HepG2 (cell line): ENCODE data around the gene EIF4G1. TPM values are rescaled to one million over a fixed set of nuclear protein-coding genes. Genes with fewer than 3 reads are reported as not detected.

Experiments used
- BRD4 ChIP-seq: sonication (generic); formaldehyde crosslinking; IDR thresholded peaks from 2 replicates; pipeline ENCODE4 v1.4.0; 2020; ENCODE audit warnings: missing genetic modification reagents
- FLYWCH1 ChIP-seq: sonication (generic); formaldehyde crosslinking; IDR thresholded peaks from 2 replicates; pipeline ENCODE4 v1.8.1; 2023; ENCODE audit warnings: mild to moderate bottlenecking, missing genetic modification reagents
- HOXA5 ChIP-seq: sonication (generic); formaldehyde crosslinking; IDR thresholded peaks from 2 replicates; pipeline ENCODE4 v1.4.0; 2020; ENCODE audit warnings: missing genetic modification reagents
- JDP2 ChIP-seq: sonication (generic); formaldehyde crosslinking; IDR thresholded peaks from 2 replicates; pipeline ENCODE4 v1.8.1; 2022; ENCODE audit warnings: missing genetic modification reagents, borderline replicate concordance
- LCORL ChIP-seq, 2 experiments: fragments of 450-650 bp in 1 of 2; sonication (generic) in 1 of 2; formaldehyde crosslinking in 1 of 2; IDR thresholded peaks; 2 replicates each; pipeline versions ENCODE4 v1.5.0 to v1.6.1; 2017 to 2020; ENCODE audit warnings: antibody characterized with exemption in 1 of 2, missing genetic modification reagents in 1 of 2
- NFKBIZ ChIP-seq: IDR thresholded peaks from 2 replicates; pipeline ENCODE4 v1.6.1; 2018; ENCODE audit warnings: missing genetic modification reagents, missing compliant biosample characterization
- NR2F6 ChIP-seq, 2 experiments: IDR thresholded peaks; 2 replicates each; pipeline ENCODE4 v1.6.1; 2016; ENCODE audit warnings: antibody characterized with exemption in 1 of 2, mild to moderate bottlenecking in 1 of 2
- PAX8 ChIP-seq: sonication (generic); formaldehyde crosslinking; IDR thresholded peaks from 2 replicates; pipeline ENCODE4 v1.8.0; 2022; ENCODE audit warnings: mild to moderate bottlenecking, missing genetic modification reagents, borderline replicate concordance
- SOX6 ChIP-seq, 2 experiments: fragments of 450-650 bp in 1 of 2; sonication (generic) in 1 of 2; formaldehyde crosslinking in 1 of 2; IDR thresholded peaks; 2 replicates each; pipeline versions ENCODE4 v1.4.0 to v1.6.1; 2017 to 2020; ENCODE audit warnings: antibody characterized with exemption in 1 of 2, mild to moderate bottlenecking in 1 of 2, missing genetic modification reagents in 1 of 2
- ZBTB20 ChIP-seq: sonication (generic); formaldehyde crosslinking; IDR thresholded peaks from 2 replicates; pipeline ENCODE4 v1.8.1; 2023; ENCODE audit warnings: missing genetic modification reagents, low read depth, mild to moderate bottlenecking, borderline replicate concordance
- polyA plus RNA-seq, 8 experiments: library from polyadenylated mRNA; depleted of rRNA in 3 of 8; stranded (reverse) in 7 of 8; unstranded in 1 of 8; fragments of >200 nt; fragmentation: Illumina TruSeq in 4 of 8; extraction: Trizol in 4 of 8; gene quantifications; 2 replicates each; pipeline versions ENCODE4 v1.2.1 to v1.2.3, GENCODE V29; 2011 to 2016; ENCODE audit warnings: low read depth in 4 of 8, missing spikeins in 1 of 8, mixed read lengths in 1 of 8; ENCODE audit not compliant: insufficient read depth in 1 of 8
- total RNA-seq, 5 experiments: library from RNA; depleted of rRNA; stranded (reverse); fragments of >200 nt; fragmentation: Illumina TruSeq; extraction: Trizol; gene quantifications; 2 replicates each; pipeline ENCODE4 v1.2.3, GENCODE V29; 2016; ENCODE audit warnings: low read depth in 1 of 5
- TF ChIP-seq, protein P1 (sequence below): sonication (generic); formaldehyde crosslinking; IDR thresholded peaks from 2 replicates; pipeline ENCODE4 v1.4.0; 2020; ENCODE audit warnings: missing genetic modification reagents
- TF ChIP-seq, protein P2 (sequence below): sonication (generic); formaldehyde crosslinking; IDR thresholded peaks from 2 replicates; pipeline ENCODE4 v1.8.0; 2022; ENCODE audit warnings: low read depth, missing genetic modification reagents
- TF ChIP-seq, protein P3 (sequence below): sonication (generic); formaldehyde crosslinking; IDR thresholded peaks from 2 replicates; pipeline ENCODE4 v1.5.0; 2020; ENCODE audit warnings: mild to moderate bottlenecking, low read depth, missing genetic modification reagents, borderline replicate concordance
- TF ChIP-seq, protein P4 (sequence below): sonication (generic); formaldehyde crosslinking; IDR thresholded peaks from 2 replicates; pipeline ENCODE4 v1.5.0; 2020; ENCODE audit warnings: missing genetic modification reagents
- TF ChIP-seq, protein P5 (sequence below): sonication (generic); formaldehyde crosslinking; IDR thresholded peaks from 2 replicates; pipeline ENCODE4 v1.8.1; 2023; ENCODE audit warnings: mild to moderate bottlenecking, missing genetic modification reagents, borderline replicate concordance
- TF ChIP-seq, protein P6 (sequence below): sonication (generic); formaldehyde crosslinking; IDR thresholded peaks from 2 replicates; pipeline ENCODE4 v1.8.0; 2022; ENCODE audit warnings: mild to moderate bottlenecking, missing genetic modification reagents, borderline replicate concordance

Gene EIF4G1
- total and polyA plus RNA-seq, 2 of the 13 experiments (the other 11 are each of a cell fraction or from before 2014, with no cell fraction given), result 208 to 213 TPM

DNA sequence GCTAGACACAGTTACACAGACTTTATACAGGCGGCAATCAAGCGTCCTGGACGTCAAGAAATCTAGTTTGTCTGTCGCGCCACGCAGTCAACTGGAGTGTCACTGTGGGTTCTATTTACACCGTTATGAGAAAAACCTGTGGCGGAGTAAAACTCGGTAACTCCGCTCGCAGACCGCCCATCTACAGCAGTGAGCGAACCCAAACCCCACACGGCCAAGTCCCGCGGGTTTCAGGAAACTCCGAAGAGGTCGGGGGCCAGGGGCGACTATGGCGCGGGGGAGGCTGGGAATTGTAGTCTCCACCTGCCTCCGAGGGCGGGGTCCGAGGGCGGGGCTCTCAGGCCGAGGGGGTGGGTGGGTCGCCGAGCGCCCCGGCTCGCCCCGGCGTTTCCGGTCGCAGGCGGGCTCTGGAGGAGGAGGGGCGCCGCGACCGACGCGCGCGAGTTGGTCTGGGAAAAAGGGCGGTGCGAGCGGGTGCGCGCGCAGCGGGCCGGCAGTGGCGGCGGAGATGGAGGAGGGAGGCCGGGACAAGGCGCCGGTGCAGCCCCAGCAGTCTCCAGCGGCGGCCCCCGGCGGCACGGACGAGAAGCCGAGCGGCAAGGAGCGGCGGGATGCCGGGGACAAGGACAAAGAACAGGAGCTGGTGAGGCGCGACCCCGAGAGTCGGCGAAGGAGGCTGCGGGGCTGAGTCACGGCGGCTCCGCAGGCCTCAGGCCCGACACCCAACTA is 15.5 kb upstream of the EIF4G1 start, which contains the start of gene PSMD2 (continued):
- TF ChIP-seq, protein P1, sequence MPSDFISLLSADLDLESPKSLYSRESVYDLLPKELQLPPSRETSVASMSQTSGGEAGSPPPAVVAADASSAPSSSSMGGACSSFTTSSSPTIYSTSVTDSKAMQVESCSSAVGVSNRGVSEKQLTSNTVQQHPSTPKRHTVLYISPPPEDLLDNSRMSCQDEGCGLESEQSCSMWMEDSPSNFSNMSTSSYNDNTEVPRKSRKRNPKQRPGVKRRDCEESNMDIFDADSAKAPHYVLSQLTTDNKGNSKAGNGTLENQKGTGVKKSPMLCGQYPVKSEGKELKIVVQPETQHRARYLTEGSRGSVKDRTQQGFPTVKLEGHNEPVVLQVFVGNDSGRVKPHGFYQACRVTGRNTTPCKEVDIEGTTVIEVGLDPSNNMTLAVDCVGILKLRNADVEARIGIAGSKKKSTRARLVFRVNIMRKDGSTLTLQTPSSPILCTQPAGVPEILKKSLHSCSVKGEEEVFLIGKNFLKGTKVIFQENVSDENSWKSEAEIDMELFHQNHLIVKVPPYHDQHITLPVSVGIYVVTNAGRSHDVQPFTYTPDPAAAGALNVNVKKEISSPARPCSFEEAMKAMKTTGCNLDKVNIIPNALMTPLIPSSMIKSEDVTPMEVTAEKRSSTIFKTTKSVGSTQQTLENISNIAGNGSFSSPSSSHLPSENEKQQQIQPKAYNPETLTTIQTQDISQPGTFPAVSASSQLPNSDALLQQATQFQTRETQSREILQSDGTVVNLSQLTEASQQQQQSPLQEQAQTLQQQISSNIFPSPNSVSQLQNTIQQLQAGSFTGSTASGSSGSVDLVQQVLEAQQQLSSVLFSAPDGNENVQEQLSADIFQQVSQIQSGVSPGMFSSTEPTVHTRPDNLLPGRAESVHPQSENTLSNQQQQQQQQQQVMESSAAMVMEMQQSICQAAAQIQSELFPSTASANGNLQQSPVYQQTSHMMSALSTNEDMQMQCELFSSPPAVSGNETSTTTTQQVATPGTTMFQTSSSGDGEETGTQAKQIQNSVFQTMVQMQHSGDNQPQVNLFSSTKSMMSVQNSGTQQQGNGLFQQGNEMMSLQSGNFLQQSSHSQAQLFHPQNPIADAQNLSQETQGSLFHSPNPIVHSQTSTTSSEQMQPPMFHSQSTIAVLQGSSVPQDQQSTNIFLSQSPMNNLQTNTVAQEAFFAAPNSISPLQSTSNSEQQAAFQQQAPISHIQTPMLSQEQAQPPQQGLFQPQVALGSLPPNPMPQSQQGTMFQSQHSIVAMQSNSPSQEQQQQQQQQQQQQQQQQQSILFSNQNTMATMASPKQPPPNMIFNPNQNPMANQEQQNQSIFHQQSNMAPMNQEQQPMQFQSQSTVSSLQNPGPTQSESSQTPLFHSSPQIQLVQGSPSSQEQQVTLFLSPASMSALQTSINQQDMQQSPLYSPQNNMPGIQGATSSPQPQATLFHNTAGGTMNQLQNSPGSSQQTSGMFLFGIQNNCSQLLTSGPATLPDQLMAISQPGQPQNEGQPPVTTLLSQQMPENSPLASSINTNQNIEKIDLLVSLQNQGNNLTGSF (CRISPR knock-in tag), result peak; percentile 79; the same call in 1 of the 2 replicates
- TF ChIP-seq HOXA5 (CRISPR knock-in tag), result 0 out of 2 replicates have a peak, but pooled peaks have one; percentile 66
- peak; percentile 35; the same call in 1 of the 2 replicates for TF ChIP-seq NR2F6 (IDR thresholded peaks at IDR 0.05)
- TF ChIP-seq NR2F6 (CRISPR knock-in tag; IDR thresholded peaks at IDR 0.05), result peak; percentile 49; the same call in 1 of the 2 replicates
- TF ChIP-seq LCORL (IDR thresholded peaks at IDR 0.05), result no peak
- no peak for TF ChIP-seq LCORL (CRISPR knock-in tag; IDR thresholded peaks at IDR 0.05)
- TF ChIP-seq, protein P2, sequence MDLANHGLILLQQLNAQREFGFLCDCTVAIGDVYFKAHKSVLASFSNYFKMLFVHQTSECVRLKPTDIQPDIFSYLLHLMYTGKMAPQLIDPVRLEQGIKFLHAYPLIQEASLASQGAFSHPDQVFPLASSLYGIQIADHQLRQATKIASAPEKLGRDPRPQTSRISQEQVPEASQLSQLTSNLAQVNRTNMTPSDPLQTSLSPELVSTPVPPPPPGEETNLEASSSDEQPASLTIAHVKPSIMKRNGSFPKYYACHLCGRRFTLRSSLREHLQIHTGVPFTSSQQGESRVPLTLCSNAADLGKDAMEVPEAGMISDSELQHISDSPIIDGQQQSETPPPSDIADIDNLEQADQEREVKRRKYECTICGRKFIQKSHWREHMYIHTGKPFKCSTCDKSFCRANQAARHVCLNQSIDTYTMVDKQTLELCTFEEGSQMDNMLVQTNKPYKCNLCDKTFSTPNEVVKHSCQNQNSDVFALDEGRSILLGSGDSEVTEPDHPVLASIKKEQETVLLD, result peak; percentile 92
- TF ChIP-seq SOX6 (IDR thresholded peaks at IDR 0.05), result no peak
- peak; percentile 24; the same call in 1 of the 2 replicates for TF ChIP-seq SOX6 (CRISPR knock-in tag; IDR thresholded peaks at IDR 0.05)
- TF ChIP-seq, protein P3, sequence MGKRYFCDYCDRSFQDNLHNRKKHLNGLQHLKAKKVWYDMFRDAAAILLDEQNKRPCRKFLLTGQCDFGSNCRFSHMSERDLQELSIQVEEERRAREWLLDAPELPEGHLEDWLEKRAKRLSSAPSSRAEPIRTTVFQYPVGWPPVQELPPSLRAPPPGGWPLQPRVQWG (CRISPR knock-in tag), result no peak
- no peak for TF ChIP-seq JDP2 (CRISPR knock-in tag)
- TF ChIP-seq, protein P4, sequence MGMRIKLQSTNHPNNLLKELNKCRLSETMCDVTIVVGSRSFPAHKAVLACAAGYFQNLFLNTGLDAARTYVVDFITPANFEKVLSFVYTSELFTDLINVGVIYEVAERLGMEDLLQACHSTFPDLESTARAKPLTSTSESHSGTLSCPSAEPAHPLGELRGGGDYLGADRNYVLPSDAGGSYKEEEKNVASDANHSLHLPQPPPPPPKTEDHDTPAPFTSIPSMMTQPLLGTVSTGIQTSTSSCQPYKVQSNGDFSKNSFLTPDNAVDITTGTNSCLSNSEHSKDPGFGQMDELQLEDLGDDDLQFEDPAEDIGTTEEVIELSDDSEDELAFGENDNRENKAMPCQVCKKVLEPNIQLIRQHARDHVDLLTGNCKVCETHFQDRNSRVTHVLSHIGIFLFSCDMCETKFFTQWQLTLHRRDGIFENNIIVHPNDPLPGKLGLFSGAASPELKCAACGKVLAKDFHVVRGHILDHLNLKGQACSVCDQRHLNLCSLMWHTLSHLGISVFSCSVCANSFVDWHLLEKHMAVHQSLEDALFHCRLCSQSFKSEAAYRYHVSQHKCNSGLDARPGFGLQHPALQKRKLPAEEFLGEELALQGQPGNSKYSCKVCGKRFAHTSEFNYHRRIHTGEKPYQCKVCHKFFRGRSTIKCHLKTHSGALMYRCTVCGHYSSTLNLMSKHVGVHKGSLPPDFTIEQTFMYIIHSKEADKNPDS (CRISPR knock-in tag), result no peak
- TF ChIP-seq, protein P5, sequence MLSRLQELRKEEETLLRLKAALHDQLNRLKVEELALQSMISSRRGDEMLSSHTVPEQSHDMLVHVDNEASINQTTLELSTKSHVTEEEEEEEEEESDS (CRISPR knock-in tag), result peak; percentile 63; the same call in 1 of the 2 replicates
- TF ChIP-seq FLYWCH1 (CRISPR knock-in tag), result no peak
- no peak for TF ChIP-seq NFKBIZ (CRISPR knock-in tag)
- TF ChIP-seq PAX8, result no peak
- TF ChIP-seq BRD4, result no peak
- peak; percentile 10; the same call in 1 of the 2 replicates for TF ChIP-seq ZBTB20 (CRISPR knock-in tag)
- TF ChIP-seq, protein P6, sequence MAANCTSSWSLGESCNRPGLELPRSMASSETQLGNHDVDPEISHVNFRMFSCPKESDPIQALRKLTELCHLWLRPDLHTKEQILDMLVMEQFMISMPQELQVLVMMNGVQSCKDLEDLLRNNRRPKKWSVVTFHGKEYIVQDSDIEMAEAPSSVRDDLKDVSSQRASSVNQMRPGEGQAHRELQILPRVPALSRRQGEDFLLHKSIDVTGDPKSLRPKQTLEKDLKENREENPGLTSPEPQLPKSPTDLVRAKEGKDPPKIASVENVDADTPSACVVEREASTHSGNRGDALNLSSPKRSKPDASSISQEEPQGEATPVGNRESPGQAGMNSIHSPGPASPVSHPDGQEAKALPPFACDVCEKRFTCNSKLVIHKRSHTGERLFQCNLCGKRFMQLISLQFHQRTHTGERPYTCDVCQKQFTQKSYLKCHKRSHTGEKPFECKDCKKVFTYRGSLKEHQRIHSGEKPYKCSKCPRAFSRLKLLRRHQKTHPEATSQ (CRISPR knock-in tag), result no peak
